HG03159 (cell line): ENCODE measurements around the gene GPC1.
"Not testable (repeated sequence)": the region's sequence is repeated elsewhere in the genome, so short reads cannot be mapped to it uniquely, and the experiment has no call there.

ENCODE experiments used
- ATAC-seq: cut with Tn5 transposase; IDR thresholded peaks from one replicate; pipeline ENCODE4 v1.9.1; 2021; ENCODE audit warnings: mild to moderate bottlenecking, moderate library complexity; ENCODE audit not compliant: unreplicated experiment

GPC1 gene

GRCh38 chr2:240465765-240466578, 30.5 kb downstream of the GPC1 start:
- ATAC-seq = no peak

DNA sequence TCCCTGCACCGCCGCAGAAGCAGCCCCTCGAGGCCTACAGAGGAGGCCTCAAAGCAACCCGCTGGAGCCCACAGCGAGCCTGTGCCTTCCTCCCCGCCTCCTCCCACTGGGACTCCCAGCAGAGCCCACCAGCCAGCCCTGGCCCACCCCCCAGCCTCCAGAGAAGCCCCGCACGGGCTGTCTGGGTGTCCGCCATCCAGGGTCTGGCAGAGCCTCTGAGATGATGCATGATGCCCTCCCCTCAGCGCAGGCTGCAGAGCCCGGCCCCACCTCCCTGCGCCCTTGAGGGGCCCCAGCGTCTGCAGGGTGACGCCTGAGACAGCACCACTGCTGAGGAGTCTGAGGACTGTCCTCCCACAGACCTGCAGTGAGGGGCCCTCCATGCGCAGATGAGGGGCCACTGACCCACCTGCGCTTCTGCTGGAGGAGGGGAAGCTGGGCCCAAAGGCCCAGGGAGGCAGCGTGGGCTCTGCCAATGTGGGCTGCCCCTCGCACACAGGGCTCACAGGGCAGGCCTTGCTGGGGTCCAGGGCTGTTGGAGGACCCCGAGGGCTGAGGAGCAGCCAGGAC, 31.2 kb downstream of the GPC1 start:
- ATAC-seq = no peak

- no peak for ATAC-seq
Measured at GRCh38 chr2:240467149-240467642, 31.7 kb downstream of the GPC1 start.

DNA sequence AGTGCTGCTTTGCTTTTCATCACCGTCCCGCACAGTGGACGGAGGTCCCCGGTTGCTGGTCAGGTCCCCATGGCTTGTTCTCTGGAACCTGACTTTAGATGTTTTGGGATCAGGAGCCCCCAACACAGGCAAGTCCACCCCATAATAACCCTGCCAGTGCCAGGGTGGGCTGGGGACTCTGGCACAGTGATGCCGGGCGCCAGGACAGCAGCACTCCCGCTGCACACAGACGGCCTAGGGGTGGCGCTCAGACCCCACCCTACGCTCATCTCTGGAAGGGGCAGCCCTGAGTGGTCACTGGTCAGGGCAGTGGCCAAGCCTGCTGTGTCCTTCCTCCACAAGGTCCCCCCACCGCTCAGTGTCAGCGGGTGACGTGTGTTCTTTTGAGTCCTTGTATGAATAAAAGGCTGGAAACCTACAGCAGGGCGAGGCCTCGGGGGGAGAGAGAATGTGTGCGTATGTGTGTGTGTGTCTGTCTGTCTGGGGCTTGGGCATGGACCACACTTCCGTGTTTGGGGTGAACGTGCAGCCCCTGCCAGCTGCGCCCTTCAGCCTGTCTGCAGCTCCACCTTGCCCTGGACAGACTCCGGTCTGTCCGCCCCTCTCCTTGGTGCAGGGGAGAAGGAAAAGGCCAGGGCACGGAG, 32.3 kb downstream of the GPC1 start:
- ATAC-seq = no peak

DNA sequence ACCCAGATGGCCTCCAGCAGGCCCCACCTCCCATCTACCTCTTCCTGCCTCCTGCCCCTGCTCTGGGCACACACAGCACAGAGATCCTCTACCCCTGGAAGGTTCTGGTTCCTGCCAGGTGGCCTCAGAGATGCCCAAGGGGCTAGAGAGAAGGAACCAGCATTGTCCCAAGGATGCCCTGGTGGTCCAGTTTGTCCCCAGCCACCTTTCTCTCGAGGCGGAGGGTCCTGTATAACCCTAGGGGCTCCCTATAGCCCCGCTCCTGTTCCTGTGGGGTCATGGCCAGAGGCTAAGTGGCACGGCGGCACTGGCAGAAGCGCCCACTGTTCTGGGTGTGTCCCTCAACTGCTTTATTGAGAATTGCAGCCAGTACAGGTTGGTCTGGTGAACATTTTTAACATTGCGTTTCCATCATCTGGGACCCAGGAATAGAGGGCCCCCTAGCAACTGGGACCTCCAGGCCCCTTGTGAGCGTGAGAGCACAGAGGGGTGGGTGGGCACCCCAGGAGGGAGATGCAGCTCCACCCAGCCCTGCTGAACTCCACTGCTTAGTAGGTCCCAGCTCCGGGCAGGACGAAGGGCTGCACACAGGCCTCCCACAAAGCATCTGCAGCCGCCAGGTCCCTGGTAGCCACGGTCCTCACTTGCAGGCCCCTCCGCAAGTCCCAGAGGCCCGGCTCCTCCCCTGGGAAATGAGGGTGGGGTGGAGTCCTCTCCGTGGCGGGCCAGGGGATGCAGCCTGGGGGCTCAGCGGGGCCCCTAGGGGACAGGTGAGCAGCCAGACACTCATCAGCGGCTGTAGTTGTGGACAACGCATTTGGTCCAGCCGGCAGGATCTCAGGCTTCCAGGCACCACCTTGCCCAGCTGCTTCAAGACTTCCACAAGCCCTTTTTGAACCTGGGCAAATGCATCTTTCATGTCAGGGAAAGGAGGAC, 33.1 kb downstream of the GPC1 start:
- no peak for ATAC-seq

- ATAC-seq = no peak
Measured at GRCh38 chr2:240469239-240469636, 33.8 kb downstream of the GPC1 start.

- ATAC-seq = no peak
Measured at GRCh38 chr2:240469740-240470139, 34.3 kb downstream of the GPC1 start.

DNA sequence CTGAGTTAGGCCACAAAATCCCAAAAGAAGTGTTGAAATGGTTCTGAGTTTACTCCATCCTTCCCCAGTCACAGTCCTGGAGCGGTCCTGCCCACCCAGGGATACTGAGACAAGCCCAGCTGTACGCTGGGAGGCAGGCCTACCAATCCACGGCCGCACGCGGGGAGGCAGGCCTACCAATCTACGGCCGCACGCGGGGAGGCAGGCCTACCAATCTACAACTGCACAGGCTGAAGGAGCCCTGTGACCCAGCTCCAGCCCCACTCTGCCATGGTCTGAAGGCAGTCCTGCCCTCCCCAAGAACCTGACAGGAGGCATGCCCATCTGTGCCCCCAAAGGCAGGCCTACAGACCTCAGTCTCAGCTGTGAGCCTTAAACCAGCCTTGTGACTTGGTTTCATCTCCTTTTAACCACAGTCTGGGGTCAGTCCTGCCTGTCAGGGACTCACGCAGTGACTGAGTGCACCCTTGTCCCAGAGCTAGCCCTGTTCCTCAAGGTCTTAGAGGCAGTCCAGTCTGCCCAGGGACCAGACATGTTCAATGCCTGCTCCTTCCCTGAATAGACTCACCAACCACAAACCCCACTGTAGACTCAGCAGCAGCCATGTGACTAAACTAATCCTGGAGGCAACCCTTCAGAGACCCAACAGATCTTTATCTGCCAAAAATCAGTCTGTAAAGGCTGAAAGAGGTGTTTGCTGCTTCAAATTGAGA, 36.8 kb downstream of the GPC1 start:
- no peak for ATAC-seq

GRCh38 chr2:240473211-240473610, 37.7 kb downstream of the GPC1 start:
- ATAC-seq = no peak

DNA sequence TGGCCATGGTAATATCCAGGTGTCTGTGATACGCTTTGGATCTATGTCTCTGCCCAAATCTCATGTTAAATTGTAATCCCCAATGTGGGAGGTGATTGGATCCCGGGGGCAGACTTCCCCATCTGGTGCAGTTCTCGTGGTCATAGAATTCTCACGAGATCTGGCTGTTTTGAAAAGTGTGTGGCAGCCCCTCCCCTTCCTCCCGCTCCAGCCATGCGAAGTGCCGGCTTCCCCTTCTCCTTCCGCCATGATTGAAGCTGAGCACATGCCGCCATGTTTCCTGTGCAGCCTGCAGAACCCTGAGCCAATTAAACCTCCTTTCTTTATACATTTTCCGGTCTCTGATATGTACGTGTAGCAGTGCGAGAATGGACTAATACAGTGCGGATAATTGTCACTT, 42.5 kb downstream of the GPC1 start:
- ATAC-seq = no peak

DNA sequence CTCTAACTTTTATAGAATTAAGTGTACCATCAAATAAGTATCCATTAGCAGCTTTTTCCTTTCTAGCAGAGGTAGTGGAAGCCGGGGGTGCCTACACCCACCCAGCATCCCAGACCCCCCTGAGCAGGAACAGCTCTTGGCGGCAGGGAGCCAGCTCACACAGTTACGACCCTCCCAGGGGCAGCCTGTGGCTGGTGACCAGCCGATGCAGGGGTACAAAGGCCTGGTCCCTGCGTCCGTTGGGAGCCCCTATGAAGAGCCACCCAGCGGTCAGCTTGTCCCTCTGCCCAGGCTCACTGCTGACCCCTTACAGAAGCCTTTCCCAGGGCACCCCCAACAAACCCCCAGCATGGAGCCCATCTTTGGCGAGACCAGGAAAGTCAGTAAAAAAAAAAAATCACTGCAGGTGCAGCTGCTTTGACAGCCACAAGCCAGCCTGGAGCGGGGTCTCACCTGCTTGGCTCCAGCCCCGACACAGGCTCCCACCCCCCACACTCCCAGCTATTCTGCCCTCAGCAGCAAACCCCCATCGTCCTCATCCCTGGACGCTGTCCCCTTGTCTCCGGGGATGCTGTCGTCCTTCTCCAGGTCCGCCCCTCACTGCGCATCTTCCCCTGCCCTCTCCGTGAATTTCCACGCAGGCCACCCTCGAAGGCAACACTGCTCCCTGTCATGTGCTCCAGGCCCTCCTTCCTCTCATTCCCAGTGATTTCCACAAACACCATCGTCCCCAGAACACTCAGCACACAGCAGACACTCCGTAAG, 43.1 kb downstream of the GPC1 start:
- ATAC-seq = no peak

DNA sequence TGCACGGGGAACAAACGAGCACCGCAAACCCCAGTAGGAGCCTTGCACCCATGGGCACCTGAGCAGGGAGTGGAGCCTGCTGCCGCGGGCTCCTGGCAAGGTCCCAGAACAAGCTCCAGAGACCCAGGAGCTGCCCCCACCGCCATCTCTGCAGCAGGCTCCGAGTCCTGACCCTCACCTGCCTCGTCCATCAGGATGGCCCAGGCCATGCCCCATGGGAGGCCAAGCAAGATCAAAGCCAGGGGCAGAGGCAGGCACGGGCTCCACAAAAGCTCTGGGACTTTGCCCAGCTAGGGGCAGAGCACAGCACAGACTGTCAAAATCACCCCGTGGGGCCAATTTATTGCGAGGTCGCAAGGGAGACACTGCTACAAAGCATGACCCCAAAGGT, 43.6 kb downstream of the GPC1 start:
- ATAC-seq = no peak

DNA sequence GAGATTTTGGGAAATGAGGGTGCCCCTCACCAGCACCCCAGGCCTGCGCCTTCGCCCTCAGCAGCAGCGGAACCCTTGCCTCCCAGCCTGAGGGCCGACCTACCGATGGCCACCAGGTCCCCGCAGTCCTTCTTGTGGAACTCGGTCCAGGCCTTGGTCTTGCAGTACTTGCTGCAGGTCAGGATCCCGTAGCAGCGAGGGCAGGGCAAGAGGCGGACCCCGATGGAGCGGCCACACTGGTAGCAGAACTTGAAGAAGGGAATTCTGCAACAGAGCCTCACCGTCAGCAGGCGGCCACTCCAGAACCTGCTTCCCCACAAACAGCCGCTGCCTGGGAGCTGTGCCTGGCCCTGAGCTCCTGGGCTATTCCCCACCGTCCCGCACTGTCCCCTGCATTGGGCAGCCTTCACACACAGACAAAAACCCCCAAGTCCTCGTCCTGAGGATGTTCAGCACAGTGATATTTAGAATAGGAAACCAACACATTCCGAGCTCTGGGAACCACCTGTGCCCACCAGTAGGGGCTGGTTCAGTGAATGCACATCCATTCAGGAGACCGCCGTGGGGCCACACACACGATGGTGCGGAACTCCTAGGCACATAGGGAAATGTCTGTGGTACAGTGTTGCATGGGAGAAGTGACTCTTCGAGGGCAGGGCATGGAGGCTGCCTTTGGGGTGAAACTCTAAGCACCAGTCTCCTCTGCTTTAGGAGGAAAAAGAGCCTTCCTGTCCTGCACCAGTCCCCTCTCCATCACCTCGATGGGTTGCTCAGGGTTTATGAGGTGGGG, 45.6 kb downstream of the GPC1 start:
- ATAC-seq = no peak

GRCh38 chr2:240481720-240482119, 46.3 kb downstream of the GPC1 start:
- no peak for ATAC-seq

GRCh38 chr2:240482141-240482540, 46.7 kb downstream of the GPC1 start:
- ATAC-seq = no peak

- ATAC-seq = no peak
Measured at GRCh38 chr2:240491483-240491882, 56.0 kb downstream of the GPC1 start.

- ATAC-seq = no peak
Measured at GRCh38 chr2:240494194-240494793, 58.8 kb downstream of the GPC1 start.

DNA sequence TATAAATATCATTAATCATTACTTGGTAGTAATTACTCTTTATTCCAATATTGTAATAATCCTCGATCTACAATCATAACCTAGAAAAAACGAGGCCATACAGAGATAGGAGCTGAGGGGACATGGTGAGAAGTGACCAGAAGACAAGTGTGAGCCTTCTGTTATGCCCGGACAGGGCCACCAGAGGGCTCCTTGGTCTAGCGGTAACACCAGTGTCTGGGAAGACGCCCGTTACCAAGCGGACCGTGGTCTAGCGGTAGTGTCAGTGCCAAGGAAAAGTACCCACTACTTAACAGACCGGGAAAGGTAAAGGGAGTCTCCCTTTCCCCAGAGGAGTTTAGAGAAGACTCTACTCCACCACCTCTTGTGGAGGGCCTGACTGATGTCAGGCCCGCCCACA, 59.5 kb downstream of the GPC1 start:
- ATAC-seq = not testable (repeated sequence)
